K562 (cell line): Measurements from ENCODE around the gene CCDC61. TPM values are rescaled to one million over a fixed set of nuclear protein-coding genes. Genes with fewer than 3 reads are reported as not detected.

Experiments used
- ATAC-seq: fragments of 200-7000 bp; cut with Tn5 transposase; 3 replicates; pipeline ENCODE4 v1.9.1; 2020; ENCODE audit warnings: moderate library complexity
- BruUV-seq: library from RNA; stranded (reverse); fragments of 400-500 nt; replicated peaks from 2 replicates; lab custom pipeline; 2021; lab: Mats Ljungman, UMichigan
- CTCF ChIA-PET: fragments of 300-600 bp; formaldehyde crosslinking; extraction: SDS; loops from one replicate; lab custom pipeline; 2021; ENCODE audit warnings: low intra/inter-chr PET ratio; lab: Yijun Ruan, JAX
- POLR2A ChIA-PET: fragments of 300-600, 350-650 bp; sonication (Branson Sonifier 250); formaldehyde crosslinking; extraction: SDS; loops from one replicate; lab custom pipeline; 2021; ENCODE audit warnings: antibody characterized with exemption, inconsistent platforms; lab: Yijun Ruan, JAX
- DNase-seq, 4 experiments: peaks; one replicate each; pipeline versions ENCODE4 v3.0.0 to v3.0.0-alpha.2; 2011 to 2018; ENCODE audit warnings: low spot score in 3 of 4, mixed read lengths in 3 of 4; ENCODE audit errors: extremely low read depth in 1 of 4
- FAIRE-seq: peaks from 2 replicates; lab custom pipeline; 2011; peaks lifted over from hg19 to GRCh38; lab: Jason Lieb, UNC
- H2AFZ ChIP-seq: 2 replicates; pipeline ENCODE4 v1.6.0; 2011; ENCODE audit warnings: low read depth, low read length, control low read depth, inconsistent platforms
- H3K27ac ChIP-seq: fragments of 200-600 bp; 3 replicates; pipeline ENCODE4 v1.8.0; 2011; ENCODE audit warnings: low read depth, mild to moderate bottlenecking, control low read depth, inconsistent platforms, low read length, moderate library complexity, mixed read lengths; ENCODE audit errors: extremely low read depth
- H3K27me3 ChIP-seq, 2 experiments: fragments of 300-600 bp in 1 of 2; 2 replicates in 1 of 2; 3 replicates in 1 of 2; pipeline versions ENCODE4 v1.6.0 to v1.8.0; 2011; ENCODE audit warnings: inconsistent platforms in 2 of 2, low read length in 2 of 2, mild to moderate bottlenecking in 1 of 2, mixed read lengths in 1 of 2, moderate library complexity in 1 of 2; ENCODE audit not compliant: control insufficient read depth in 2 of 2, insufficient read depth in 2 of 2
- H3K36me3 ChIP-seq: fragments of 300-600 bp; 3 replicates; pipeline ENCODE4 v1.8.0; 2011; ENCODE audit warnings: mild to moderate bottlenecking, low read length, inconsistent platforms; ENCODE audit not compliant: control insufficient read depth, insufficient read depth
- H3K4me1 ChIP-seq, 2 experiments: fragments of 200-600 bp in 1 of 2; replicated peaks in 1 of 2; 2 replicates in 1 of 2; 3 replicates in 1 of 2; pipeline versions ENCODE4 v1.5.1 to v1.8.0; 2011; ENCODE audit warnings: inconsistent platforms in 2 of 2, low read length in 2 of 2, mild to moderate bottlenecking in 1 of 2, mixed read lengths in 1 of 2, moderate library complexity in 1 of 2; ENCODE audit not compliant: control insufficient read depth in 2 of 2, insufficient read depth in 2 of 2
- H3K4me2 ChIP-seq: 2 replicates; pipeline ENCODE4 v1.6.1; 2011; ENCODE audit warnings: low read length, control low read depth, inconsistent platforms, mixed read lengths; ENCODE audit not compliant: insufficient read depth
- H3K4me3 ChIP-seq: fragments of 200-600 bp; sonication (generic), shearing (Covaris generic); 2 replicates; pipeline ENCODE4 v1.5.1; 2016; ENCODE audit warnings: control low read depth, inconsistent platforms
- H3K79me2 ChIP-seq: fragments of 200-600 bp; 3 replicates; pipeline ENCODE4 v1.8.0; 2011; ENCODE audit warnings: low read length, inconsistent platforms; ENCODE audit not compliant: control insufficient read depth, insufficient read depth
- H3K9ac ChIP-seq, 2 experiments: 2 replicates each; pipeline versions ENCODE4 v1.6.0 to v1.6.1; 2011; ENCODE audit warnings: low read depth in 2 of 2, low read length in 2 of 2, control low read depth in 1 of 2, inconsistent platforms in 1 of 2, mild to moderate bottlenecking in 1 of 2, mixed read lengths in 1 of 2; ENCODE audit not compliant: insufficient read depth in 1 of 2
- H3K9me1 ChIP-seq: one replicate; pipeline ENCODE4 v1.6.0; 2011; ENCODE audit warnings: inconsistent platforms, mild to moderate bottlenecking, low read length, moderate library complexity; ENCODE audit not compliant: control insufficient read depth, insufficient read depth
- H3K9me3 ChIP-seq: replicated peaks from 2 replicates; pipeline ENCODE4 v1.5.1; 2011; ENCODE audit warnings: low read depth, low read length, inconsistent platforms; ENCODE audit not compliant: control insufficient read depth, insufficient read depth
- H4K20me1 ChIP-seq: replicated peaks from 2 replicates; pipeline ENCODE4 v1.6.1; 2011; ENCODE audit warnings: low read length, inconsistent platforms, mixed read lengths; ENCODE audit not compliant: control insufficient read depth, insufficient read depth
- CBFA2T2 ChIP-seq: fragments of 450-650 bp; conservative IDR thresholded peaks from 2 replicates; pipeline ENCODE4 v1.6.1; 2017; ENCODE audit warnings: mild to moderate bottlenecking
- EGR1 ChIP-seq: fragments of 450-650 bp; conservative IDR thresholded peaks from 2 replicates; pipeline ENCODE4 v1.6.1; 2017; ENCODE audit warnings: mild to moderate bottlenecking
- WGBS: fragments of 100-300 bp; shearing (Covaris generic); methylation state at CpG from one replicate; pipeline ENCODE4 v1.1.6; 2016; ENCODE audit warnings: low coverage, mixed read lengths; ENCODE audit not compliant: insufficient coverage; ENCODE audit errors: missing lambda C conversion rate; 5-methylcytosine and 5-hydroxymethylcytosine counted together
- in situ Hi-C: fragments of 300-500 bp; cut with MboI; formaldehyde crosslinking; loops from 4 replicates; pipeline ENCODE4 v1.15.0; 2018; ENCODE audit warnings: inconsistent platforms, mixed read lengths
- intact Hi-C: fragments of 100-400 bp; cut with micrococcal nuclease; formaldehyde crosslinking; loops from 2 replicates; pipeline ENCODE4 v1.14.2; 2022
- polyA plus RNA-seq, 8 experiments: library from polyadenylated mRNA; depleted of rRNA in 4 of 8; stranded (reverse) in 5 of 8; unstranded in 3 of 8; fragments of >200 nt; fragmentation: Nextera tagmentation in 2 of 8; fragmentation: Illumina TruSeq in 1 of 8; extraction: Ambion mirVana in 2 of 8; extraction: Trizol in 1 of 8; gene quantifications; 2 replicates each; pipeline versions ENCODE4 v1.2.1 to v1.2.3, GENCODE V29; 2011 to 2014; ENCODE audit warnings: inconsistent platforms in 1 of 8, missing spikeins in 1 of 8
- total RNA-seq, 7 experiments: library from RNA; depleted of rRNA in 6 of 7; stranded (reverse); fragments of >200 nt in 6 of 7; fragmentation: Illumina TruSeq in 2 of 7; extraction: Trizol in 2 of 7; gene quantifications; 2 replicates each; pipeline versions ENCODE4 v1.2.1 to v1.2.3, GENCODE V29; 2011 to 2021; ENCODE audit warnings: low replicate concordance in 1 of 7
- TF ChIP-seq, protein P1 (sequence below), 2 experiments: fragments of 250-450 bp in 1 of 2; fragments of 450-650 bp in 1 of 2; sonication (Bioruptor Pico) in 1 of 2; IDR thresholded peaks; 2 replicates each; pipeline versions ENCODE4 v1.6.1 to v1.8.0; 2016 to 2021; ENCODE audit warnings: mild to moderate bottlenecking in 2 of 2, moderate library complexity in 2 of 2, missing compliant biosample characterization in 1 of 2, missing genetic modification characterization in 1 of 2
- TF ChIP-seq, protein P2 (sequence below): IDR thresholded peaks from 3 replicates; pipeline ENCODE4 v1.6.1; 2011; ENCODE audit warnings: borderline replicate concordance, mild to moderate bottlenecking; ENCODE audit not compliant: insufficient read length, insufficient read depth

Gene CCDC61
- total and polyA plus RNA-seq, 9 of the 15 experiments (the other 6 are each of a cell fraction or from before 2014, with no cell fraction given): 0.07 to 27.0 (median 10.3) TPM

DNA sequence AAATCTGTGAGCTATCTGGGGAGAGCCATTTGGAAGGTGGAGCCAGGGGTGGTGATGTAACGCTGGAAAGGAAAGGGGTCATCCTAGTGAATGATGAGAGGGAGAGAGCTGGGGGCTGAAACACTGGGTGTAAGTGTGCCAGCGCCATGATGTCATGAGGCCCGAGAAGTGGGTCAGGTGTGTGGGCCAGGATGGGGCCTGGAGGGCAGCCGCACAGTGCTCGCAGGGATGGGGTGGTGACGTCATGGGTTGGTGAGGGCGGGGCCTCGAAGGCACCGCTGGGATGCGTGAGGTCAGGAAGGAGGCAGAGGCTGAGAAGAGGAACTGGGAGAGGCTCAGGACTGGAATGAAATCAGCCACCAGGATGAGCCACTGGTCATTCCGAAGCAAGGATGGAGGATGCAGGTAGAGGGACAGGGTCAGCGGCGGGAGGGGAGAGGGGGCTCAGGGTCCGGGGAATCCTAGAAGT lies 4.4 kb downstream of the CCDC61 start (continued):
- no peak for TF ChIP-seq CBFA2T2
- TF ChIP-seq, protein P1, sequence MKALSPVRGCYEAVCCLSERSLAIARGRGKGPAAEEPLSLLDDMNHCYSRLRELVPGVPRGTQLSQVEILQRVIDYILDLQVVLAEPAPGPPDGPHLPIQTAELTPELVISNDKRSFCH (CRISPR knock-in tag; IDR thresholded peaks at IDR 0.05): no peak
- TF ChIP-seq, protein P1 (tag; IDR thresholded peaks at IDR 0.05): no peak

DNA sequence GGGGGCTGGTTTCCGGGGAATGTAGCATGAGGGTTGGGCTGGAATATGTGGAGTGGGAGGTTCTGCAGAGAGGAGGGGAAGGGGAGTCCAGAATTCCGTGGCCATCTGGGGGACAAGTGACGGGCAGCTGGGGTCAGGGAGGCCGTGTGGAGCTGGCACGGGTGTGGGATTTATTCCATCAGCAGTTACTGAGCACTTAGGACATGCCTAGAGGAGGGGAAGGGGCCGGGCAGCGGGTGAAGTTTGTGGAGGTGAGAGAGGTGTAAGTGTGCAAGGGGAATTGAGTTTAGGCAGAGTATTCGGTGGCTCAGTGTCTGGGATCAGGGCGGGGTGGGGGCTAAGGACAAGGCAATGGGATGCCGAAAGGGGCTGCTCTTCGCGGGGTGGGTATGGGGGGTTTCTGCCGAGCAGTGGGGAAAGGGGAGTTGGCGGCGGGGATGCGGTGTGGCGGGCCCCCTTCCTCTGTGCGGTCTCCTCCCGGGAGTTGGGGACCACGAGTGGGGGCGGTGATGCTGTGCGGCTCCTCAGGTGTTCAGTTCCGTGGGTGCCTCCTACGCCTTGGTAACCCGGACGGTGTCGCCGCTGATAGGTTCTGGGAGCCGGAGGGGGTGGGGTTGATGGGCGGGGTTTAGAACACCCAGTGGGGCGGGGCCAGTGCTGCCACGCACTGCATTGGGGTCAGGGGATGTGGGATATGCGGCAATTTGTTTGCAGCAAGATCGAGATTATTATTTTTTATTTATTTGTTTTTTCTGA lies 5.4 kb downstream of the CCDC61 start:
- H4K20me1 ChIP-seq: peaks cover 17% of the 10 kb centered on the region
- ChIA-PET POLR2A (no interaction called here), CTCF (no interaction called here)
- peaks cover 6% of the 10 kb centered on the region; the same call in 2 of the 3 replicates for H3K79me2 ChIP-seq
- H3K27me3 ChIP-seq: no peaks in the 10 kb centered on the region
- H3K9me1 ChIP-seq: no peaks in the 10 kb centered on the region
- DNase-seq (peak; percentile 72 to 88 (median 86)), FAIRE-seq (no peak), ATAC-seq (peak; percentile 93)
- H3K4me1 ChIP-seq: peaks cover 20 to 25% of the 10 kb centered on the region in 2 experiments; a peak in 4 of 5 replicates
- H3K4me3 ChIP-seq: no peak overlapping the region
- H3K9me3 ChIP-seq: no peaks in the 10 kb centered on the region
- H3K4me2 ChIP-seq: no peak overlapping the region; the same call in 1 of the 2 replicates
- no peak overlapping the region for H2AFZ ChIP-seq
- 22% methylated on average over 23 of the region's 34 CpGs for WGBS
- BruUV-seq: no TSS peak
- TF ChIP-seq, protein P2, sequence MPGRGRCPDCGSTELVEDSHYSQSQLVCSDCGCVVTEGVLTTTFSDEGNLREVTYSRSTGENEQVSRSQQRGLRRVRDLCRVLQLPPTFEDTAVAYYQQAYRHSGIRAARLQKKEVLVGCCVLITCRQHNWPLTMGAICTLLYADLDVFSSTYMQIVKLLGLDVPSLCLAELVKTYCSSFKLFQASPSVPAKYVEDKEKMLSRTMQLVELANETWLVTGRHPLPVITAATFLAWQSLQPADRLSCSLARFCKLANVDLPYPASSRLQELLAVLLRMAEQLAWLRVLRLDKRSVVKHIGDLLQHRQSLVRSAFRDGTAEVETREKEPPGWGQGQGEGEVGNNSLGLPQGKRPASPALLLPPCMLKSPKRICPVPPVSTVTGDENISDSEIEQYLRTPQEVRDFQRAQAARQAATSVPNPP: no peak
- peak; percentile 39; the same call in 1 of the 2 replicates for TF ChIP-seq EGR1
- H3K9ac ChIP-seq: peak overlapping the region in 1 of 2 experiments; percentile 21; a peak in 1 of 4 replicates
- H3K36me3 ChIP-seq: peaks cover 10% of the 10 kb centered on the region; the same call in 2 of the 3 replicates
- H3K27ac ChIP-seq: no peak overlapping the region
- intact Hi-C loops (no loop called here), in situ Hi-C loops (loop anchor here (10.0 kb wide), 1 partner anchor 196 kb away; no protein-coding TSS in a partner anchor)
